HepG2 (cell line): ENCODE measurements around the gene MAFF. TPM values are rescaled to one million over a fixed set of nuclear protein-coding genes. Genes with fewer than 3 reads are reported as not detected.

ENCODE experiments used
- CREM ChIP-seq, 2 experiments: sonication (generic) in 1 of 2; formaldehyde crosslinking in 1 of 2; IDR thresholded peaks; 2 replicates each; pipeline versions ENCODE4 v1.4.0 to v1.6.1; 2016 to 2020; ENCODE audit warnings: antibody characterized with exemption in 1 of 2, mild to moderate bottlenecking in 1 of 2, missing genetic modification reagents in 1 of 2
- HOXA7 ChIP-seq: sonication (generic); formaldehyde crosslinking; IDR thresholded peaks from 2 replicates; pipeline ENCODE4 v1.8.1; 2022; ENCODE audit warnings: mild to moderate bottlenecking, missing genetic modification reagents, moderate library complexity
- NFYC ChIP-seq: IDR thresholded peaks from 2 replicates; pipeline ENCODE4 v1.6.1; 2016; ENCODE audit warnings: missing genetic modification reagents, missing compliant biosample characterization
- SSRP1 ChIP-seq: IDR thresholded peaks from 2 replicates; pipeline ENCODE4 v1.6.1; 2016; ENCODE audit warnings: control low read depth
- TARDBP ChIP-seq: sonication (generic); formaldehyde crosslinking; IDR thresholded peaks from 2 replicates; pipeline ENCODE4 v1.8.0; 2022; ENCODE audit warnings: mild to moderate bottlenecking, missing genetic modification reagents
- TCF12 ChIP-seq, 2 experiments: fragments of 450-650 bp in 1 of 2; sonication (generic) in 1 of 2; formaldehyde crosslinking in 1 of 2; IDR thresholded peaks; 2 replicates each; pipeline versions ENCODE4 v1.6.1 to v1.8.0; 2017 to 2022; ENCODE audit warnings: antibody characterized with exemption in 1 of 2, mild to moderate bottlenecking in 1 of 2, missing genetic modification reagents in 1 of 2, moderate library complexity in 1 of 2
- ZBTB7A ChIP-seq: sonication (generic); formaldehyde crosslinking; IDR thresholded peaks from 2 replicates; pipeline ENCODE4 v1.8.0; 2022; ENCODE audit warnings: mild to moderate bottlenecking, missing genetic modification reagents
- ZNF773 ChIP-seq: sonication (generic); formaldehyde crosslinking; IDR thresholded peaks from 2 replicates; pipeline ENCODE4 v1.4.0; 2020; ENCODE audit warnings: missing genetic modification reagents, borderline replicate concordance
- polyA plus RNA-seq, 8 experiments: library from polyadenylated mRNA; depleted of rRNA in 3 of 8; stranded (reverse) in 7 of 8; unstranded in 1 of 8; fragments of >200 nt; fragmentation: Illumina TruSeq in 4 of 8; extraction: Trizol in 4 of 8; gene quantifications; 2 replicates each; pipeline versions ENCODE4 v1.2.1 to v1.2.3, GENCODE V29; 2011 to 2016; ENCODE audit warnings: low read depth in 4 of 8, missing spikeins in 1 of 8, mixed read lengths in 1 of 8; ENCODE audit not compliant: insufficient read depth in 1 of 8
- total RNA-seq, 5 experiments: library from RNA; depleted of rRNA; stranded (reverse); fragments of >200 nt; fragmentation: Illumina TruSeq; extraction: Trizol; gene quantifications; 2 replicates each; pipeline ENCODE4 v1.2.3, GENCODE V29; 2016; ENCODE audit warnings: low read depth in 1 of 5
- TF ChIP-seq, protein P1 (sequence below): sonication (generic); formaldehyde crosslinking; IDR thresholded peaks from 2 replicates; pipeline ENCODE4 v1.4.0; 2020; ENCODE audit warnings: missing genetic modification reagents
- TF ChIP-seq, protein P2 (sequence below): sonication (generic); formaldehyde crosslinking; IDR thresholded peaks from 2 replicates; pipeline ENCODE4 v1.4.0; 2020; ENCODE audit warnings: missing genetic modification reagents
- TF ChIP-seq, protein P3 (sequence below): sonication (generic); formaldehyde crosslinking; IDR thresholded peaks from 2 replicates; pipeline ENCODE4 v1.4.0; 2020; ENCODE audit warnings: missing genetic modification reagents, mild to moderate bottlenecking, borderline replicate concordance

The MAFF gene
- total and polyA plus RNA-seq, 2 of the 13 experiments (the other 11 are each of a cell fraction or from before 2014, with no cell fraction given), result 5.4 to 14.3 TPM

DNA sequence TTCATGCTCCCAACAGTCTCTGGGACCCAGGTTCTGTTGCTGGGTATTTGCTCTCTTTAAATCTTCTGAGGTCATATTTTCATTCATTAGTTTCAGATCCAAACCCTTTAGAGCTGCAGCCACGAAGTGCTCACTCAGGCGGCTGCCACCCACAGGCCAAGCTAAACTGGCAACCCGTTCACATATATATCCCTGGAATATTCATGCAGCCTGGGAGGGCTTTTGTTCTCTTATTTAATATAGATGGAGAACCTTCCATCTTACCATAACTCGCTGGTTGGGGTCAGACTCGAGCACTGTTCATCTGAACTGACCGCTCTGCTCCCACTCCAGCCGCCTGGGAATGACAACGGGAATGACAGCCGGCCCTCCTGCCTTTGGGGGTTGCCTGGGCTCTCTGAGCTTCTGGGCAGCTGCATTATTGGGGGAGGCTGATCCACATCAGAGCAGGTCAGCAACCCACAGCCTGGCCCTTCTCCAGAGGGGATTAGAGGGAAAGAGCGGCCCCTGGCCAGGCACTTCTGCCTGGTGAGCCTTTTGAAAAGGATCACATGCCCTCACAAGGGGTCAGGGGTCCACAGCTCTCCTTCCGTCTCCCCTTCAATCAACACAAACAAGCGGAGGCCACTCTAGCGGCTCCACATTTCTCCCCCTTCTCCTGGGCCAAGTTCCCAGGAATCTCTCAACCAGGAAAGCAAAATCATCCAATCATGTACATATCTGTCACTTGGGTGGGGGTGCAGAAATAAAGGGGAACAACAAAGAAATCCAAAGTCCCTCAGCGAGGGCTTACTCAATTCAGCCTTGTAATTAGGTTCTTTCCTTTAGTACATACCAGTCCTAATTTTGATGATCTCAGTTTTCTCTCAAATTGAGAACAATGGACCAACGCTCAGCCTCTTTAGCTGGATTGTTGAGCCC lies 59.2 kb downstream of the MAFF start (continued):
- TF ChIP-seq, protein P1, sequence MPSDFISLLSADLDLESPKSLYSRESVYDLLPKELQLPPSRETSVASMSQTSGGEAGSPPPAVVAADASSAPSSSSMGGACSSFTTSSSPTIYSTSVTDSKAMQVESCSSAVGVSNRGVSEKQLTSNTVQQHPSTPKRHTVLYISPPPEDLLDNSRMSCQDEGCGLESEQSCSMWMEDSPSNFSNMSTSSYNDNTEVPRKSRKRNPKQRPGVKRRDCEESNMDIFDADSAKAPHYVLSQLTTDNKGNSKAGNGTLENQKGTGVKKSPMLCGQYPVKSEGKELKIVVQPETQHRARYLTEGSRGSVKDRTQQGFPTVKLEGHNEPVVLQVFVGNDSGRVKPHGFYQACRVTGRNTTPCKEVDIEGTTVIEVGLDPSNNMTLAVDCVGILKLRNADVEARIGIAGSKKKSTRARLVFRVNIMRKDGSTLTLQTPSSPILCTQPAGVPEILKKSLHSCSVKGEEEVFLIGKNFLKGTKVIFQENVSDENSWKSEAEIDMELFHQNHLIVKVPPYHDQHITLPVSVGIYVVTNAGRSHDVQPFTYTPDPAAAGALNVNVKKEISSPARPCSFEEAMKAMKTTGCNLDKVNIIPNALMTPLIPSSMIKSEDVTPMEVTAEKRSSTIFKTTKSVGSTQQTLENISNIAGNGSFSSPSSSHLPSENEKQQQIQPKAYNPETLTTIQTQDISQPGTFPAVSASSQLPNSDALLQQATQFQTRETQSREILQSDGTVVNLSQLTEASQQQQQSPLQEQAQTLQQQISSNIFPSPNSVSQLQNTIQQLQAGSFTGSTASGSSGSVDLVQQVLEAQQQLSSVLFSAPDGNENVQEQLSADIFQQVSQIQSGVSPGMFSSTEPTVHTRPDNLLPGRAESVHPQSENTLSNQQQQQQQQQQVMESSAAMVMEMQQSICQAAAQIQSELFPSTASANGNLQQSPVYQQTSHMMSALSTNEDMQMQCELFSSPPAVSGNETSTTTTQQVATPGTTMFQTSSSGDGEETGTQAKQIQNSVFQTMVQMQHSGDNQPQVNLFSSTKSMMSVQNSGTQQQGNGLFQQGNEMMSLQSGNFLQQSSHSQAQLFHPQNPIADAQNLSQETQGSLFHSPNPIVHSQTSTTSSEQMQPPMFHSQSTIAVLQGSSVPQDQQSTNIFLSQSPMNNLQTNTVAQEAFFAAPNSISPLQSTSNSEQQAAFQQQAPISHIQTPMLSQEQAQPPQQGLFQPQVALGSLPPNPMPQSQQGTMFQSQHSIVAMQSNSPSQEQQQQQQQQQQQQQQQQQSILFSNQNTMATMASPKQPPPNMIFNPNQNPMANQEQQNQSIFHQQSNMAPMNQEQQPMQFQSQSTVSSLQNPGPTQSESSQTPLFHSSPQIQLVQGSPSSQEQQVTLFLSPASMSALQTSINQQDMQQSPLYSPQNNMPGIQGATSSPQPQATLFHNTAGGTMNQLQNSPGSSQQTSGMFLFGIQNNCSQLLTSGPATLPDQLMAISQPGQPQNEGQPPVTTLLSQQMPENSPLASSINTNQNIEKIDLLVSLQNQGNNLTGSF (CRISPR knock-in tag), result no peak
- TF ChIP-seq, protein P2, sequence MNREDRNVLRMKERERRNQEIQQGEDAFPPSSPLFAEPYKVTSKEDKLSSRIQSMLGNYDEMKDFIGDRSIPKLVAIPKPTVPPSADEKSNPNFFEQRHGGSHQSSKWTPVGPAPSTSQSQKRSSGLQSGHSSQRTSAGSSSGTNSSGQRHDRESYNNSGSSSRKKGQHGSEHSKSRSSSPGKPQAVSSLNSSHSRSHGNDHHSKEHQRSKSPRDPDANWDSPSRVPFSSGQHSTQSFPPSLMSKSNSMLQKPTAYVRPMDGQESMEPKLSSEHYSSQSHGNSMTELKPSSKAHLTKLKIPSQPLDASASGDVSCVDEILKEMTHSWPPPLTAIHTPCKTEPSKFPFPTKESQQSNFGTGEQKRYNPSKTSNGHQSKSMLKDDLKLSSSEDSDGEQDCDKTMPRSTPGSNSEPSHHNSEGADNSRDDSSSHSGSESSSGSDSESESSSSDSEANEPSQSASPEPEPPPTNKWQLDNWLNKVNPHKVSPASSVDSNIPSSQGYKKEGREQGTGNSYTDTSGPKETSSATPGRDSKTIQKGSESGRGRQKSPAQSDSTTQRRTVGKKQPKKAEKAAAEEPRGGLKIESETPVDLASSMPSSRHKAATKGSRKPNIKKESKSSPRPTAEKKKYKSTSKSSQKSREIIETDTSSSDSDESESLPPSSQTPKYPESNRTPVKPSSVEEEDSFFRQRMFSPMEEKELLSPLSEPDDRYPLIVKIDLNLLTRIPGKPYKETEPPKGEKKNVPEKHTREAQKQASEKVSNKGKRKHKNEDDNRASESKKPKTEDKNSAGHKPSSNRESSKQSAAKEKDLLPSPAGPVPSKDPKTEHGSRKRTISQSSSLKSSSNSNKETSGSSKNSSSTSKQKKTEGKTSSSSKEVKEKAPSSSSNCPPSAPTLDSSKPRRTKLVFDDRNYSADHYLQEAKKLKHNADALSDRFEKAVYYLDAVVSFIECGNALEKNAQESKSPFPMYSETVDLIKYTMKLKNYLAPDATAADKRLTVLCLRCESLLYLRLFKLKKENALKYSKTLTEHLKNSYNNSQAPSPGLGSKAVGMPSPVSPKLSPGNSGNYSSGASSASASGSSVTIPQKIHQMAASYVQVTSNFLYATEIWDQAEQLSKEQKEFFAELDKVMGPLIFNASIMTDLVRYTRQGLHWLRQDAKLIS (CRISPR knock-in tag), result no peak
- no peak for TF ChIP-seq TCF12 (IDR thresholded peaks at IDR 0.05)
- no peak for TF ChIP-seq TCF12 (CRISPR knock-in tag; IDR thresholded peaks at IDR 0.05)
- no peak for TF ChIP-seq TARDBP (CRISPR knock-in tag)
- no peak for TF ChIP-seq HOXA7
- no peak for TF ChIP-seq CREM (IDR thresholded peaks at IDR 0.05)
- TF ChIP-seq CREM (CRISPR knock-in tag; IDR thresholded peaks at IDR 0.05), result no peak
- TF ChIP-seq ZBTB7A (CRISPR knock-in tag), result no peak
- TF ChIP-seq ZNF773 (CRISPR knock-in tag), result no peak
- TF ChIP-seq SSRP1, result no peak
- no peak for TF ChIP-seq NFYC (CRISPR knock-in tag)
- TF ChIP-seq, protein P3, sequence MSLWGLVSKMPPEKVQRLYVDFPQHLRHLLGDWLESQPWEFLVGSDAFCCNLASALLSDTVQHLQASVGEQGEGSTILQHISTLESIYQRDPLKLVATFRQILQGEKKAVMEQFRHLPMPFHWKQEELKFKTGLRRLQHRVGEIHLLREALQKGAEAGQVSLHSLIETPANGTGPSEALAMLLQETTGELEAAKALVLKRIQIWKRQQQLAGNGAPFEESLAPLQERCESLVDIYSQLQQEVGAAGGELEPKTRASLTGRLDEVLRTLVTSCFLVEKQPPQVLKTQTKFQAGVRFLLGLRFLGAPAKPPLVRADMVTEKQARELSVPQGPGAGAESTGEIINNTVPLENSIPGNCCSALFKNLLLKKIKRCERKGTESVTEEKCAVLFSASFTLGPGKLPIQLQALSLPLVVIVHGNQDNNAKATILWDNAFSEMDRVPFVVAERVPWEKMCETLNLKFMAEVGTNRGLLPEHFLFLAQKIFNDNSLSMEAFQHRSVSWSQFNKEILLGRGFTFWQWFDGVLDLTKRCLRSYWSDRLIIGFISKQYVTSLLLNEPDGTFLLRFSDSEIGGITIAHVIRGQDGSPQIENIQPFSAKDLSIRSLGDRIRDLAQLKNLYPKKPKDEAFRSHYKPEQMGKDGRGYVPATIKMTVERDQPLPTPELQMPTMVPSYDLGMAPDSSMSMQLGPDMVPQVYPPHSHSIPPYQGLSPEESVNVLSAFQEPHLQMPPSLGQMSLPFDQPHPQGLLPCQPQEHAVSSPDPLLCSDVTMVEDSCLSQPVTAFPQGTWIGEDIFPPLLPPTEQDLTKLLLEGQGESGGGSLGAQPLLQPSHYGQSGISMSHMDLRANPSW (CRISPR knock-in tag), result no peak
